GM23338 (cell line): ENCODE results near the gene CEP170B. TPM values are rescaled to one million over a fixed set of nuclear protein-coding genes. Genes with fewer than 3 reads are reported as not detected.

Experiments
- ATAC-seq: fragments of 200-7000 bp; cut with Tn5 transposase; 3 replicates; pipeline ENCODE4 v1.9.1; 2020
- DNase-seq: peaks from one replicate; pipeline ENCODE4 v3.0.0-alpha.2; 2015; ENCODE audit warnings: low spot score
- H2AFZ ChIP-seq: fragments of 200-600 bp; sonication (generic); 2 replicates; pipeline ENCODE4 v1.8.0; 2016; ENCODE audit warnings: antibody characterized with exemption, mild to moderate bottlenecking, moderate library complexity
- H3F3A ChIP-seq: fragments of 200-600 bp; sonication (generic); replicated peaks from 2 replicates; pipeline ENCODE4 v1.8.0; 2017; ENCODE audit warnings: antibody characterized with exemption, mixed run types, low read depth
- H3K27ac ChIP-seq: fragments of 200-600 bp; sonication (generic); 2 replicates; pipeline ENCODE4 v1.6.1; 2016; ENCODE audit warnings: low read depth
- H3K27me3 ChIP-seq: fragments of 200-600 bp; sonication (generic); 2 replicates; pipeline ENCODE4 v1.8.0; 2016; ENCODE audit warnings: mild to moderate bottlenecking, mixed run types, moderate library complexity; ENCODE audit not compliant: insufficient read depth
- H3K36me3 ChIP-seq: fragments of 200-600 bp; sonication (generic); 2 replicates; pipeline ENCODE4 v1.8.0; 2016; ENCODE audit warnings: mild to moderate bottlenecking; ENCODE audit not compliant: insufficient read depth
- H3K4me1 ChIP-seq: fragments of 200-600 bp; sonication (generic); 2 replicates; pipeline ENCODE4 v1.8.0; 2016; ENCODE audit warnings: mild to moderate bottlenecking, moderate library complexity; ENCODE audit not compliant: insufficient read depth
- H3K4me2 ChIP-seq: fragments of 200-600 bp; sonication (generic); 2 replicates; pipeline ENCODE4 v1.7.1; 2017; ENCODE audit warnings: mixed run types
- H3K4me3 ChIP-seq: fragments of 200-600 bp; sonication (generic); 2 replicates; pipeline ENCODE4 v1.6.1; 2016; ENCODE audit warnings: mixed run types
- H3K79me2 ChIP-seq: fragments of 200-600 bp; sonication (generic); replicated peaks from 2 replicates; pipeline ENCODE4 v1.8.0; 2017; ENCODE audit warnings: mild to moderate bottlenecking; ENCODE audit not compliant: insufficient read depth
- H3K9me2 ChIP-seq: fragments of 200-600 bp; sonication (generic); 2 replicates; pipeline ENCODE4 v1.8.0; 2017; ENCODE audit not compliant: insufficient read depth
- H4K20me1 ChIP-seq: fragments of 200-600 bp; sonication (generic); replicated peaks from 2 replicates; pipeline ENCODE4 v1.8.0; 2017; ENCODE audit warnings: mild to moderate bottlenecking; ENCODE audit not compliant: insufficient read depth
- H3K27ac Mint-ChIP-seq: 2 replicates; pipeline ENCODE4 v1.8.0; 2020; ENCODE audit warnings: inconsistent platforms, mild to moderate bottlenecking, moderate library complexity, mixed read lengths
- H3K27me3 Mint-ChIP-seq: 3 replicates; pipeline ENCODE4 v1.8.0; 2022; ENCODE audit warnings: low read depth, mild to moderate bottlenecking, moderate library complexity, mixed read lengths, inconsistent platforms; ENCODE audit not compliant: insufficient read depth, poor library complexity
- H3K36me3 Mint-ChIP-seq: 3 replicates; pipeline ENCODE4 v1.8.0; 2021; ENCODE audit warnings: low read depth, mild to moderate bottlenecking, inconsistent platforms, moderate library complexity, mixed read lengths
- H3K4me1 Mint-ChIP-seq: 3 replicates; pipeline ENCODE4 v1.8.0; 2020; ENCODE audit warnings: mild to moderate bottlenecking, inconsistent platforms, mixed read lengths
- H3K4me3 Mint-ChIP-seq: 3 replicates; pipeline ENCODE4 v1.8.0; 2021; ENCODE audit warnings: moderate library complexity, mild to moderate bottlenecking, inconsistent platforms, mixed read lengths
- H3K9me3 Mint-ChIP-seq: 3 replicates; pipeline ENCODE4 v1.8.0; 2020; ENCODE audit warnings: moderate library complexity, mild to moderate bottlenecking, inconsistent platforms, mixed read lengths
- ETS1 ChIP-seq: IDR thresholded peaks from 2 replicates; pipeline ENCODE4 v1.6.1; 2016; ENCODE audit warnings: antibody characterized with exemption
- EZH2 ChIP-seq: fragments of 200-600 bp; sonication (generic); IDR thresholded peaks from one replicate; pipeline ENCODE4 v1.8.0; 2017; ENCODE audit warnings: antibody characterized with exemption, mild to moderate bottlenecking, low read depth; ENCODE audit not compliant: unreplicated experiment
- EZH2phosphoT487 ChIP-seq: fragments of 200-600 bp; sonication (generic); IDR thresholded peaks from one replicate; pipeline ENCODE4 v1.8.1; 2018; ENCODE audit warnings: antibody characterized with exemption; ENCODE audit not compliant: unreplicated experiment
- JUNB ChIP-seq: IDR thresholded peaks from one replicate; pipeline ENCODE4 v1.6.1; 2016; ENCODE audit warnings: antibody characterized with exemption; ENCODE audit not compliant: unreplicated experiment
- NANOG ChIP-seq: IDR thresholded peaks from 2 replicates; pipeline ENCODE4 v1.6.1; 2016; ENCODE audit warnings: antibody characterized with exemption, borderline replicate concordance
- POLR2AphosphoS5 ChIP-seq: IDR thresholded peaks from 2 replicates; pipeline ENCODE4 v1.6.1; 2016; ENCODE audit warnings: antibody characterized with exemption, low read depth
- STAT1 ChIP-seq: IDR thresholded peaks from one replicate; pipeline ENCODE4 v1.6.1; 2016; ENCODE audit warnings: antibody characterized with exemption; ENCODE audit not compliant: unreplicated experiment
- ZNF331 ChIP-seq: fragments of 250-450 bp; sonication (Bioruptor Pico); IDR thresholded peaks from 2 replicates; pipeline ENCODE4 v1.5.0; 2020; ENCODE audit warnings: low read depth, mild to moderate bottlenecking, moderate library complexity
- polyA plus RNA-seq: library from polyadenylated mRNA; unstranded; fragments of >200 nt; fragmentation: Nextera tagmentation; extraction: Ambion mirVana; gene quantifications from 2 replicates; pipeline ENCODE4 v1.2.1, GENCODE V29; 2016
- total RNA-seq: library from RNA; depleted of rRNA; stranded (reverse); fragments of >200 nt; shearing (Covaris generic); gene quantifications from 2 replicates; pipeline ENCODE4 v1.2.3, GENCODE V29; 2014

Gene CEP170B
- total and polyA plus RNA-seq, 2 experiments from 2014 or later: 4.6 to 37.1 TPM

DNA sequence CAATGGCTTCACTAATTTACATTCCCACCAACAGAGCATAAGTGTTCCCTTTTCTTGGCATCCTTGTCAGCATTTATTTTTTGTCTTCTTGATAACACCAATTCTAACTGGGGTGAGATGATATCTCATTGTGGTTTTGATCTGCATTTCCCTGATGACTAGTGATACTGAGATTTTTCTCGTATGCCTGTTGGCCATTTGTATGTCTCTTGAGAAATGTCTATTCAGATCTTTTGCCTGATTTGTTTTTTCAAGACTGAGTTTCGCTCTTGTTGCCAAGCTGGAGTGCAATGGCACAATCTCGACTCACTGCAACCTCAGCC is 54.9 kb downstream of the CEP170B start (continued):
- TF ChIP-seq STAT1 (no peak), ETS1 (no peak), JUNB (no peak)

GRCh38 chr14:104923640-104924420 is 58.8 kb downstream of the CEP170B start:
- H3K4me1 Mint-ChIP-seq: peaks cover 6% of the 10 kb centered on the region
- no peak overlapping the region for H2AFZ ChIP-seq
- no peak overlapping the region for H3K4me3 ChIP-seq
- H3K36me3 ChIP-seq: no peaks in the 10 kb centered on the region
- H3K27me3 Mint-ChIP-seq: peaks cover 4% of the 10 kb centered on the region
- no peaks in the 10 kb centered on the region for H3F3A ChIP-seq
- no peak overlapping the region for H3K4me2 ChIP-seq
- no peaks in the 10 kb centered on the region for H3K36me3 Mint-ChIP-seq
- no peaks in the 10 kb centered on the region for H3K9me3 Mint-ChIP-seq
- H4K20me1 ChIP-seq: no peaks in the 10 kb centered on the region
- H3K27ac Mint-ChIP-seq: no peak overlapping the region
- H3K4me1 ChIP-seq: no peaks in the 10 kb centered on the region
- H3K4me3 Mint-ChIP-seq: no peak overlapping the region
- no peaks in the 10 kb centered on the region for H3K9me2 ChIP-seq
- no peak for DNase-seq
- TF ChIP-seq NANOG: no peak
- TF ChIP-seq EZH2: no peak
- TF ChIP-seq STAT1: no peak
- no peak for TF ChIP-seq EZH2phosphoT487
- TF ChIP-seq JUNB: no peak
- no peak for TF ChIP-seq POLR2AphosphoS5
- H3K27ac ChIP-seq: no peak overlapping the region
- ATAC-seq: no peak
- H3K79me2 ChIP-seq: no peaks in the 10 kb centered on the region
- H3K27me3 ChIP-seq: no peaks in the 10 kb centered on the region

DNA sequence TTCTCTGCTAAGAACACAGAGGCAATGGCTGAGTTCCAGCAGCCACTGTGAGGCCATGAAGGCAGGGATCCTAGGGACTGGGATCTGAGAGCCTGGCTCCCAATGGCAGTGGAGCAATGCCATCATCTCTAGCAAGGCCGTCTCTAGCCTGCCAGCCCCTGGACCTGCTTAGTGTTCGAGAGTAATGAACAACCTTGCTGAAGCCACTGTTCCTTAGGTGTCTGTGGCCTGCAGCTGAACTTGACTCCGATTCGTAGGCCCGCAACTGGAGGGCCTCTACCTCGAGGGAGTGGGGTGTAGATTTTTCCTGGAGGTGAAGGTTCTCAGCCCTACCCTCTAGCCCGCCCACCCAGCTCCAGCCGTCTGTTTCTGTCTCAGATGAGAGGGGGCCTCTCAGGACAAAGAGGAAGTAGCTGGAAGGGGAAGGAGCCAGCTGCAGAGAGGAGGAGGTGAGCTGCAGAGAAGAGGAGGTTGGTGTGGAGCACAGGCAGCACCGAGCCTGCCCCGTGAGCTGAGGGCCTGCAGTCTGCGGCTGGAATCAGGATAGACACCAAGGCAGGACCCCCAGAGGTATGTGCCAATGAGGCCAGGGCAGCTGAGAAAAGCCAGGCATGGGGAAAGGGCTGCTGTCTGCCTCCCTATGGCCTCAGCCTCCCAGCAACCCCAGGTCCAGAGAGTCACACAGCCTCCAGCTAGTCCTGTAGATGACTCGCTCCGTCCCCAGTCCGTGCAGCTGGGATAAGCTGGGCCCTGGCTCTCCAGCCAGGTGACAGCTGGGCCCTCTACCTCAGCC is 59.5 kb downstream of the CEP170B start, which contains the start of gene PLD4:
Gene PLD4, plus strand, starts transcription at position 459 of the 793 bp plus-strand sequence. CDS start 2,262 bp downstream, outside the sequence.
- H2AFZ ChIP-seq: no peak within 1 kb of the TSS
- no peaks in the 10 kb centered on the region for H3K4me1 ChIP-seq
- H3K9me2 ChIP-seq: no peaks in the 10 kb centered on the region
- TF ChIP-seq ZNF331 (CRISPR knock-in tag) (no peak), NANOG (no peak)
- H3K4me2 ChIP-seq: no peak within 1 kb of the TSS
- Mint-ChIP-seq H3K4me3 (no peak within 1 kb of the TSS), H3K36me3 (no peaks in the 10 kb centered on the region), H3K27me3 (peaks cover 6% of the 10 kb centered on the region), H3K27ac (no peak within 1 kb of the TSS), H3K9me3 (no peaks in the 10 kb centered on the region), H3K4me1 (peaks cover 2% of the 10 kb centered on the region; the same call in 2 of the 3 replicates)
- no peak within 1 kb of the TSS for H3K4me3 ChIP-seq
- H4K20me1 ChIP-seq: no peaks in the 10 kb centered on the region
- no peak for DNase-seq
- ATAC-seq: no peak
- no peak within 1 kb of the TSS for H3K27ac ChIP-seq
- H3K27me3 ChIP-seq: peaks cover under 1% of the 10 kb centered on the region; the same call in 1 of the 2 replicates
- no peaks in the 10 kb centered on the region for H3F3A ChIP-seq
- H3K79me2 ChIP-seq: no peaks in the 10 kb centered on the region
- no peaks in the 10 kb centered on the region for H3K36me3 ChIP-seq
